IMR-90 (cell line): ENCODE measurements around the gene FXYD5. TPM values are rescaled to one million over a fixed set of nuclear protein-coding genes. Genes with fewer than 3 reads are reported as not detected.

ENCODE experiments used
- ATAC-seq: fragments of 200-7000 bp; cut with Tn5 transposase; 2 replicates; pipeline ENCODE4 v1.9.1; 2020; ENCODE audit warnings: low read depth, mild to moderate bottlenecking, moderate library complexity
- BruUV-seq: library from RNA; stranded (reverse); fragments of 400-500 nt; replicated peaks from 2 replicates; lab custom pipeline; 2021; lab: Mats Ljungman, UMichigan
- CTCF ChIA-PET: fragments of 300-600 bp; formaldehyde crosslinking; extraction: SDS; loops from one replicate; lab custom pipeline; 2021; ENCODE audit warnings: antibody characterized with exemption; lab: Yijun Ruan, JAX
- POLR2A ChIA-PET: fragments of 300-600 bp; sonication (Branson Sonifier 250); formaldehyde crosslinking; loops from one replicate; lab custom pipeline; 2022; ENCODE audit warnings: antibody characterized with exemption; ENCODE audit not compliant: unreplicated experiment; lab: Charles Lee
- DNase-seq: peaks from one replicate; pipeline ENCODE4 v3.0.0; 2013
- H2AFZ ChIP-seq: replicated peaks from 2 replicates; pipeline ENCODE3; 2013; ENCODE audit warnings: low read length, mild to moderate bottlenecking; ENCODE audit not compliant: poor library complexity
- H2AK5ac ChIP-seq: 2 replicates; pipeline ENCODE4 v1.6.1; 2013; ENCODE audit warnings: low read depth, low read length, inconsistent platforms
- H2AK9ac ChIP-seq: replicated peaks from 2 replicates; pipeline ENCODE3; 2013; ENCODE audit warnings: mild to moderate bottlenecking, low read depth, low read length, moderate library complexity; ENCODE audit not compliant: poor library complexity
- H2BK120ac ChIP-seq: 2 replicates; pipeline ENCODE4 v1.6.1; 2013; ENCODE audit warnings: low read depth, low read length, inconsistent platforms
- H2BK15ac ChIP-seq: 3 replicates; pipeline ENCODE4 v1.6.1; 2013; ENCODE audit warnings: low read depth, low read length, inconsistent platforms
- H2BK20ac ChIP-seq: 2 replicates; pipeline ENCODE4 v1.6.1; 2013; ENCODE audit warnings: low read depth, mild to moderate bottlenecking, inconsistent platforms, low read length, moderate library complexity
- H2BK5ac ChIP-seq: 2 replicates; pipeline ENCODE4 v1.6.1; 2013; ENCODE audit warnings: mild to moderate bottlenecking, low read depth, low read length, inconsistent platforms; ENCODE audit not compliant: poor library complexity, severe bottlenecking
- H3K14ac ChIP-seq: replicated peaks from 2 replicates; pipeline ENCODE4 v1.6.1; 2013; ENCODE audit warnings: low read depth, low read length, inconsistent platforms
- H3K18ac ChIP-seq: 2 replicates; pipeline ENCODE4 v1.6.1; 2013; ENCODE audit warnings: low read depth, low read length, control low read depth
- H3K23ac ChIP-seq: 2 replicates; pipeline ENCODE4 v1.6.1; 2013; ENCODE audit warnings: low read depth, low read length, inconsistent platforms
- H3K27ac ChIP-seq: 2 replicates; pipeline ENCODE4 v1.5.1; 2013; ENCODE audit warnings: mild to moderate bottlenecking, control low read depth, low read length; ENCODE audit not compliant: insufficient read depth
- H3K27me3 ChIP-seq: 2 replicates; pipeline ENCODE4 v1.6.1; 2013; ENCODE audit warnings: low read length; ENCODE audit not compliant: control insufficient read depth, insufficient read depth
- H3K36me3 ChIP-seq: 2 replicates; pipeline ENCODE4 v1.6.1; 2013; ENCODE audit warnings: low read length, mixed read lengths; ENCODE audit not compliant: control insufficient read depth, insufficient read depth
- H3K4ac ChIP-seq: 2 replicates; pipeline ENCODE4 v1.6.1; 2013; ENCODE audit warnings: low read depth, low read length, inconsistent platforms
- H3K4me1 ChIP-seq: 2 replicates; pipeline ENCODE4 v1.6.1; 2013; ENCODE audit warnings: low read length, mixed read lengths; ENCODE audit not compliant: control insufficient read depth, insufficient read depth
- H3K4me2 ChIP-seq: 2 replicates; pipeline ENCODE4 v1.6.1; 2013; ENCODE audit warnings: low read depth, mild to moderate bottlenecking, control low read depth, low read length, moderate library complexity
- H3K4me3 ChIP-seq: 2 replicates; pipeline ENCODE4 v1.5.1; 2013; ENCODE audit warnings: low read depth, mild to moderate bottlenecking, control low read depth, low read length, moderate library complexity; ENCODE audit not compliant: insufficient read depth
- H3K56ac ChIP-seq: 2 replicates; pipeline ENCODE4 v1.6.1; 2013; ENCODE audit warnings: low read length, inconsistent platforms; ENCODE audit not compliant: insufficient read depth; ENCODE audit errors: extremely low read depth
- H3K79me1 ChIP-seq, 2 experiments: 2 replicates each; pipeline ENCODE4 v1.6.1; 2013; ENCODE audit warnings: low read length in 2 of 2, inconsistent platforms in 1 of 2, low read depth in 1 of 2
- H3K9ac ChIP-seq: 2 replicates; pipeline ENCODE4 v1.6.1; 2013; ENCODE audit warnings: low read depth, low read length, control low read depth
- H3K9me1 ChIP-seq: 2 replicates; pipeline ENCODE4 v1.6.1; 2013; ENCODE audit warnings: low read length, inconsistent platforms; ENCODE audit not compliant: insufficient read depth
- H3K9me3 ChIP-seq: 2 replicates; pipeline ENCODE4 v1.6.1; 2013; ENCODE audit warnings: low read length; ENCODE audit not compliant: control insufficient read depth, insufficient read depth
- H4K20me1 ChIP-seq: 2 replicates; pipeline ENCODE4 v1.6.1; 2013; ENCODE audit warnings: low read length, inconsistent platforms; ENCODE audit not compliant: insufficient read depth
- H4K5ac ChIP-seq: 2 replicates; pipeline ENCODE4 v1.6.1; 2013; ENCODE audit warnings: mild to moderate bottlenecking, low read depth, low read length, control low read depth
- H4K8ac ChIP-seq, 2 experiments: 2 replicates each; pipeline ENCODE4 v1.6.1; 2013; ENCODE audit warnings: low read depth in 2 of 2, low read length in 2 of 2, control low read depth in 1 of 2, inconsistent platforms in 1 of 2
- H4K91ac ChIP-seq: 2 replicates; pipeline ENCODE4 v1.6.1; 2013; ENCODE audit warnings: low read depth, low read length, inconsistent platforms; ENCODE audit not compliant: insufficient read depth
- BHLHE40 ChIP-seq: fragments of 150-350 bp; IDR thresholded peaks from 2 replicates; pipeline ENCODE4 v1.6.1; 2016; ENCODE audit warnings: mild to moderate bottlenecking, low read depth, low read length
- FOS ChIP-seq: fragments of 150-350 bp; IDR thresholded peaks from 2 replicates; pipeline ENCODE4 v1.6.1; 2016; ENCODE audit warnings: low read depth, low read length
- MAFK ChIP-seq: IDR thresholded peaks from 2 replicates; pipeline ENCODE4 v1.6.1; 2012; ENCODE audit warnings: low read depth, low read length, improper control_type of control experiment
- RAD21 ChIP-seq: IDR thresholded peaks from 2 replicates; pipeline ENCODE4 v1.6.1; 2012; ENCODE audit warnings: low read length, improper control_type of control experiment
- RFX5 ChIP-seq: IDR thresholded peaks from 2 replicates; pipeline ENCODE4 v1.8.0; 2012; ENCODE audit warnings: low read depth, mild to moderate bottlenecking, low read length, moderate library complexity
- WGBS, 2 experiments: methylation state at CpG; one replicate each; pipeline versions ENCODE4 v1.1.5 to v1.1.7; 2013; ENCODE audit warnings: missing lambda C conversion rate in 2 of 2; ENCODE audit not compliant: insufficient read length in 1 of 2; ENCODE audit errors: extremely low coverage in 2 of 2; 5-methylcytosine and 5-hydroxymethylcytosine counted together
- dilution Hi-C: fragments of 300-500 bp; cut with HindIII; formaldehyde crosslinking; loops from one replicate; pipeline ENCODE4 v1.14.3; 2018; ENCODE audit warnings: low sequenced_read_pairs; ENCODE audit not compliant: unreplicated experiment
- in situ Hi-C: fragments of 300-500 bp; cut with MboI; formaldehyde crosslinking; loops from 3 replicates; pipeline ENCODE4 v1.14.3; 2019; ENCODE audit warnings: low sequenced_read_pairs, inconsistent platforms, mixed read lengths
- intact Hi-C: fragments of 100-400 bp; cut with micrococcal nuclease; formaldehyde crosslinking; loops from 2 replicates; pipeline ENCODE4 v1.10.0; 2022
- polyA plus RNA-seq, 3 experiments: library from polyadenylated mRNA; depleted of rRNA; stranded (reverse); fragments of >200 nt; gene quantifications; 2 replicates each; pipeline ENCODE4 v1.2.3, GENCODE V29; 2012; ENCODE audit warnings: low replicate concordance in 1 of 3
- total RNA-seq: library from RNA; depleted of rRNA; stranded (reverse); fragments of >200 nt; gene quantifications from 2 replicates; pipeline ENCODE4 v1.2.3, GENCODE V29; 2012
- TF ChIP-seq, protein P1 (sequence below): fragments of 150-350 bp; IDR thresholded peaks from 2 replicates; pipeline ENCODE4 v1.6.1; 2017; ENCODE audit warnings: mild to moderate bottlenecking, antibody characterized with exemption, low read length, low read depth
- TF ChIP-seq, protein P2 (sequence below): fragments of 150-350 bp; IDR thresholded peaks from 2 replicates; pipeline ENCODE4 v1.6.1; 2016; ENCODE audit warnings: low read depth, mild to moderate bottlenecking, low read length, moderate library complexity, borderline replicate concordance

The FXYD5 gene
- total and polyA plus RNA-seq, 2 of the 4 experiments (the other 2 are of a cell fraction) = 53.6 to 245 TPM

DNA sequence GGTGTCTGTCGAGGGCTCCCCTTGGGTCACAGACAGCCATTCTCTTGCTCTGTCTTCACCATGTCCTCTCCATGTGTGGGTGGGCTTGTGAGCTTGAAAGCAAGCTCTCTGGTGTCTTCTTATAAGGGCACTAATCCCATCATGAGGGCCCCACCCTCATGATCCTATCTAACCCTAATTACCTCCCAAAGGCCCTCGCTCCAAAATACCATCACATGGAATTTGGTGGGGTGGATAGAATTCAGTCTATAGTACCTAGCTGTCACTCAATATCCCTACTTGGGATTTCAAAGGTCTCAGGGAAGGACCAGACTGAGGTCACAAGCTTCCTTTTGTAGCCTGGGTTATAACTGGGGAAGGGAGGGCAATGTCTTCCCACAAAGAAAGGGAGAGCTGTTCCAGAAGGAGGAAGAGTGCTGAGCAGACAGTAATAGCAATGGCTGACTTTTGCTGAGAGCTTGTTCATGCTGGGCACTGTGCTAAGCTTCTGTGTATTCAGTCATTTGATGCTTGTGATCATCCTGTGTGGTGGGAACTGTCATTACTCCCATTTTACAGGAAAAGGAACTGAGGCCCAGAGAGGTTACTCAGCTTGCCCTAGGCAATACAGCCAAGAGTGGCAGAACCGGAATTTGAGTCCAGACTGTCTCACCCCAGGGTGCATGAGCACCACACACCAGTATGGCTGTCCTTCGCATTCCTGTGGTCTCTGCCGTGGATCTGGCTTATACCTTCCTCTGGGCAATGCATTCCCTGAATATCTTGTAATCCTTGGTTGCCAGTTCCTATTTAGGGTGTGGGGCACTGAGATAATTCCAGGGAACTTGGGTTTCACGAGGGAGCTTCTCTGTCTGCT lies 8.2 kb downstream of the FXYD5 start (continued):
- TF ChIP-seq RFX5 = no peak

DNA sequence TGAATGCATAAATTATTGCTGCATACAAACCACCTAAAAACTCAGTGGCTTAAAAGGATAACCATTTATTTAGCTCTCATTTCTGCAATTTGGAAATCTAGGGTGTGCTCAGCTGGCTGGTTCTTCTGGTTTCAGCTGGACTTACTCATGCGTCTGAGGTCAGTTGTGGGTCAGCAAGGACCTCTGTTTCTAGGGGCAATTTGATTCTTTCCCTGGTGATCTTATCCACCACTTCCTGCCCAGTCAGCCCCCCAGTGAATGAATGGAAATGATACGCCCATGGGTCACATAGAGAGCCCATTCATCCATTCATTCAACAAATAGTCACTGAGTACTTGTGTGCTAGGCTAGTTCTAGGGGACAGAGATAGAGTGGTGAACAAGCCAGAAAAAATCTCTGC lies 9.9 kb downstream of the FXYD5 start:
- Histone ChIP-seq H3K4ac (no peak overlapping the region), H2AFZ (no peak overlapping the region), H2AK5ac (no peak overlapping the region), H3K27me3 (no peaks in the 10 kb centered on the region), H3K79me1 (peaks cover 5% of the 10 kb centered on the region in 2 experiments; a peak in 3 of 4 replicates), H3K56ac (no peak overlapping the region), H3K27ac (no peak overlapping the region), H4K20me1 (no peaks in the 10 kb centered on the region), H3K9ac (no peak overlapping the region), H4K91ac (no peak overlapping the region), H4K8ac (no peak overlapping the region), H2BK15ac (no peak overlapping the region), H2BK20ac (no peak overlapping the region), H3K9me3 (peaks cover 30% of the 10 kb centered on the region), H3K18ac (no peak overlapping the region), H2AK9ac (no peak overlapping the region), H3K4me3 (no peak overlapping the region), H3K4me1 (no peaks in the 10 kb centered on the region), H3K4me2 (no peak overlapping the region), H4K5ac (no peak overlapping the region), H3K36me3 (peaks cover 58% of the 10 kb centered on the region), H3K23ac (no peak overlapping the region), H2BK5ac (no peak overlapping the region), H2BK120ac (no peak overlapping the region), H3K9me1 (no peaks in the 10 kb centered on the region), H3K14ac (no peak overlapping the region)
- POLR2A ChIA-PET = no interaction called here
- BruUV-seq = no TSS peak
- no peak for ATAC-seq
- CTCF ChIA-PET = no interaction called here
- in situ Hi-C loops (no loop called here), dilution Hi-C loops (no loop called here), intact Hi-C loops (no loop called here)
- TF ChIP-seq, protein P1, sequence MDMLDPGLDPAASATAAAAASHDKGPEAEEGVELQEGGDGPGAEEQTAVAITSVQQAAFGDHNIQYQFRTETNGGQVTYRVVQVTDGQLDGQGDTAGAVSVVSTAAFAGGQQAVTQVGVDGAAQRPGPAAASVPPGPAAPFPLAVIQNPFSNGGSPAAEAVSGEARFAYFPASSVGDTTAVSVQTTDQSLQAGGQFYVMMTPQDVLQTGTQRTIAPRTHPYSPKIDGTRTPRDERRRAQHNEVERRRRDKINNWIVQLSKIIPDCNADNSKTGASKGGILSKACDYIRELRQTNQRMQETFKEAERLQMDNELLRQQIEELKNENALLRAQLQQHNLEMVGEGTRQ = no peak
- TF ChIP-seq BHLHE40 = no peak
- TF ChIP-seq, protein P2, sequence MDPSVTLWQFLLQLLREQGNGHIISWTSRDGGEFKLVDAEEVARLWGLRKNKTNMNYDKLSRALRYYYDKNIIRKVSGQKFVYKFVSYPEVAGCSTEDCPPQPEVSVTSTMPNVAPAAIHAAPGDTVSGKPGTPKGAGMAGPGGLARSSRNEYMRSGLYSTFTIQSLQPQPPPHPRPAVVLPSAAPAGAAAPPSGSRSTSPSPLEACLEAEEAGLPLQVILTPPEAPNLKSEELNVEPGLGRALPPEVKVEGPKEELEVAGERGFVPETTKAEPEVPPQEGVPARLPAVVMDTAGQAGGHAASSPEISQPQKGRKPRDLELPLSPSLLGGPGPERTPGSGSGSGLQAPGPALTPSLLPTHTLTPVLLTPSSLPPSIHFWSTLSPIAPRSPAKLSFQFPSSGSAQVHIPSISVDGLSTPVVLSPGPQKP = no peak
- TF ChIP-seq FOS = no peak
- TF ChIP-seq RAD21 = no peak
- TF ChIP-seq MAFK = no peak
- WGBS, 2 experiments = 86% methylated on average over 1 of the region's 2 CpGs; no CpG with 5 or more reads in 1 of the 2 experiments
- no peak for DNase-seq
